Astrocyte of the cerebellum (primary cell): ENCODE data around the gene DOCK2.

Source experiments
- DNase-seq: peaks from one replicate; pipeline ENCODE4 v3.0.0-alpha.2; 2011; ENCODE audit warnings: low read depth
- H3K4me3 ChIP-seq: 2 replicates; pipeline ENCODE4 v1.5.1; 2011; ENCODE audit warnings: mild to moderate bottlenecking, low read depth, low read length, moderate library complexity
- in situ Hi-C: cut with HindIII; loops from 2 replicates; pipeline ENCODE4 v1.10.0; 2017; ENCODE audit warnings: low sequenced_read_pairs
- TF ChIP-seq, protein P1 (sequence below): IDR thresholded peaks from 2 replicates; pipeline ENCODE4 v1.5.1; 2012; ENCODE audit warnings: low read length, low read depth, moderate library complexity, mild to moderate bottlenecking; ENCODE audit errors: missing control alignments

The DOCK2 gene

GRCh38 chr5:169768416-169768815 lies 131.3 kb downstream of the DOCK2 start:
- TF ChIP-seq, protein P1, sequence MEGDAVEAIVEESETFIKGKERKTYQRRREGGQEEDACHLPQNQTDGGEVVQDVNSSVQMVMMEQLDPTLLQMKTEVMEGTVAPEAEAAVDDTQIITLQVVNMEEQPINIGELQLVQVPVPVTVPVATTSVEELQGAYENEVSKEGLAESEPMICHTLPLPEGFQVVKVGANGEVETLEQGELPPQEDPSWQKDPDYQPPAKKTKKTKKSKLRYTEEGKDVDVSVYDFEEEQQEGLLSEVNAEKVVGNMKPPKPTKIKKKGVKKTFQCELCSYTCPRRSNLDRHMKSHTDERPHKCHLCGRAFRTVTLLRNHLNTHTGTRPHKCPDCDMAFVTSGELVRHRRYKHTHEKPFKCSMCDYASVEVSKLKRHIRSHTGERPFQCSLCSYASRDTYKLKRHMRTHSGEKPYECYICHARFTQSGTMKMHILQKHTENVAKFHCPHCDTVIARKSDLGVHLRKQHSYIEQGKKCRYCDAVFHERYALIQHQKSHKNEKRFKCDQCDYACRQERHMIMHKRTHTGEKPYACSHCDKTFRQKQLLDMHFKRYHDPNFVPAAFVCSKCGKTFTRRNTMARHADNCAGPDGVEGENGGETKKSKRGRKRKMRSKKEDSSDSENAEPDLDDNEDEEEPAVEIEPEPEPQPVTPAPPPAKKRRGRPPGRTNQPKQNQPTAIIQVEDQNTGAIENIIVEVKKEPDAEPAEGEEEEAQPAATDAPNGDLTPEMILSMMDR, result no peak
- in situ Hi-C loops, result no loop called here
- no peak overlapping the region for H3K4me3 ChIP-seq
- no peak for DNase-seq

GRCh38 chr5:169770109-169770508 lies 133.0 kb downstream of the DOCK2 start:
- H3K4me3 ChIP-seq, result no peak overlapping the region
- in situ Hi-C loops, result no loop called here
- DNase-seq, result no peak
- TF ChIP-seq, protein P1, result no peak

GRCh38 chr5:169772256-169772655 lies 135.2 kb downstream of the DOCK2 start:
- no peak for DNase-seq
- TF ChIP-seq, protein P1, result no peak
- in situ Hi-C loops, result no loop called here
- H3K4me3 ChIP-seq, result no peak overlapping the region

GRCh38 chr5:169772688-169773087 lies 135.6 kb downstream of the DOCK2 start:
- in situ Hi-C loops, result no loop called here
- TF ChIP-seq, protein P1, result no peak
- H3K4me3 ChIP-seq, result no peak overlapping the region
- DNase-seq, result no peak

DNA sequence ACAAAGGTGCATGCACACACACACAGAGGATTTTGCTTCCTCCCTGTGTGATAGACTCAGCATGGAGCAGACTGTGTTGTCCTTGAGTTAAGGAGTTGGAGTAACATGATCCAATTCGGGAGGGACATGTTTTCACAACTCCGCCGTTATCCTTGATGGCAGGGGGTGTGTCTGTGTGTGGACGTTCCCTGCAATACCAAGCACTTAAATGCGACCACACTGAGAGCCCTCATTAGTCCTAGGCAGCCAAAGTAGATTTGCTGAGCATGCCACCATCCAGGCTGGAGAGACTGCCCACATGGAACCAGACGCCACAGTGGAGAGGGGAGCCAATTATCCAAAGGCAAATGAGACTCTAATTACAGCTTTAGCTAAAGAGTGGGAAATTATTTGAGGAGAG lies 140.1 kb downstream of the DOCK2 start:
- DNase-seq, result no peak
- H3K4me3 ChIP-seq, result no peak overlapping the region
- in situ Hi-C loops, result no loop called here
- TF ChIP-seq, protein P1, result no peak

DNA sequence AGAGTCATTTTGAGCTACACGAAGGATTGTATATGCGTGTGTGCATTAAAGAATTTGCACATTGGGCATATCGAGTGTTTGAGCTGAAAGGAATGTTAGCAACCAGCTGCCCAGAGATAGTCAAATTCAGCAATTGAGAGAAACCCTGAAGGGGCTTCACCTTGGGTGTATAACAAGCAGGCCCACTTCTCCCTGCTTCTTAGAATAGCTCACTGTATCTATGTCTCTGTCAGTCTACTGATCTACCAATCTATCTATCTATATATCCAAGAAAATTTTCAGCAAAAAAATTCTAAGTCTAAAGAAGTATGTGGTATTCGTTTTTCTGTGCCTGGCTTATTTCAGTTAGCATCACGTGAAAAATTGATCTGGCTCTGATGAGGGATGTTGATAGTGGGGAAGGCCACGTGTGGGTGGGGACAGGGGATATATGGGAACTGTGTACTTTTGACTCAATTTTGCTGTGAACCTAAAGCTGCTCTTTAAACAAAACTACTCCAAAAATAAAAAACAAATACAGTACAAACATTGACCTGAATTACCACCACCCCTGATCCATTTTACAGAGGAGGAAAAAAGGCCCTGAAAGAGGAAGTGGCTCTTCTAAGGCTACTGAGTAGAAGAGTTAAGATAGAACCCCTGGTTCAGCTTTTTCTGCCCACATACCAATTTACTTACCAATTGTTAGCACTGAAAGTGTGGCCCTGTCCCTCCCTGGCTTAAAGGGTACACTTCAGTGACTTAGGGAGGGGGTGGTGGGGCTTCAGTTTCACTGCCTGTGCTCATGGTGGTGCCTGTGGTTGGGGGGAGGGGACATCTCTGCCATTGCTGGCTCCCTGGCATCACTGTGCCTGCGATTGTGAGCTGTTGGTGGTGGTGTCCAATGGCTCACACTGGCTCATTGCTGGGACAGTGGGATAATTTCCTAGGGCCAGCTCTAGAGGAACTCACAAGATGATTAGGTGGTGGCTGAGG lies 141.8 kb downstream of the DOCK2 start:
- no peak for DNase-seq
- no peak overlapping the region for H3K4me3 ChIP-seq
- in situ Hi-C loops, result no loop called here
- TF ChIP-seq, protein P1, result no peak
